Activated naive CD4-positive, alpha-beta T cell treated with anti-CD3 and anti-CD28 coated beads for 36 hours (primary cell): ENCODE data around the gene PLEKHN1. TPM values are rescaled to one million over a fixed set of nuclear protein-coding genes. Genes with fewer than 3 reads are reported as not detected.
"Not testable (repeated sequence)": the region's sequence is repeated elsewhere in the genome, so short reads cannot be mapped to it uniquely, and the experiment has no call there.

Experiments used
- CTCF ChIA-PET: fragments of 350-600 bp; sonication (Branson Sonifier 250); formaldehyde crosslinking; loops from one replicate; lab custom pipeline; 2021; ENCODE audit warnings: antibody characterized with exemption; lab: Charles Lee
- DNase-seq: peaks from one replicate; pipeline ENCODE4 v3.0.0-alpha.2; 2020
- H3K27ac Mint-ChIP-seq: one replicate; pipeline ENCODE4 v1.8.0; 2021; ENCODE audit warnings: mild to moderate bottlenecking, mixed read lengths
- H3K27me3 Mint-ChIP-seq: one replicate; pipeline ENCODE4 v1.8.0; 2021; ENCODE audit warnings: low read depth, mixed read lengths
- H3K36me3 Mint-ChIP-seq: one replicate; pipeline ENCODE4 v1.8.0; 2021; ENCODE audit warnings: low read depth, mixed read lengths
- H3K4me1 Mint-ChIP-seq: one replicate; pipeline ENCODE4 v1.8.0; 2021; ENCODE audit warnings: low read depth, mixed read lengths
- H3K4me3 Mint-ChIP-seq: one replicate; pipeline ENCODE4 v1.8.0; 2021; ENCODE audit warnings: mild to moderate bottlenecking, moderate library complexity, mixed read lengths
- H3K9me3 Mint-ChIP-seq: one replicate; pipeline ENCODE4 v1.8.0; 2021; ENCODE audit warnings: mixed read lengths
- intact Hi-C: fragments of 100-400 bp; cut with micrococcal nuclease; formaldehyde crosslinking; loops from one replicate; pipeline ENCODE4 v1.15.1; 2023
- total RNA-seq, 2 experiments: library from RNA; stranded (reverse); gene quantifications; one replicate each; pipeline ENCODE4 v1.2.3, GENCODE V29; 2021

PLEKHN1 gene
- total RNA-seq, 2 experiments from 2014 or later: 0.52 to 0.69 TPM

DNA sequence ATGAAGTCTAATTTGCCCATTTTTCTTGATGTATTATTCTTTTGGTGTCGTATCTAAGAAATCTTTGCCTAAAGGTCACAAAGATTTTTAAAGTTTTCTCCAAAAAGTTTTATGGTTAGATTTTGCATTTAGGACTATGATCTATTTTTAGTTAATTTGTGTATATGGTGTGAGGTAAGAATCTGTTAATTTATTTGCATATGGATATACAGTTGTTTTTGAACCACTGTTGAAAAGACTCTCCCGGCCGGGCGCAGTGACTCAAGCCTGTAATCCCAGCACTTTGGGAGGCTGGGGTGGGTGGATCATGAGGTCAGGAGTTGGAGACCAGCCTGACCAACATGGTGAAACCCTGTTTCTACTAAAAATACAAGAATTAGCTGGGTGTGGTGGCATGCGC, 21.8 kb downstream of the PLEKHN1 start:
- intact Hi-C loops, H3K4me3 Mint-ChIP-seq, DNase-seq, H3K36me3 Mint-ChIP-seq, CTCF ChIA-PET, H3K27ac Mint-ChIP-seq: not testable (repeated sequence)
- peaks cover 12% of the 10 kb centered on the region for H3K9me3 Mint-ChIP-seq
- H3K4me1 Mint-ChIP-seq: peaks cover 20% of the 10 kb centered on the region
- peaks cover 20% of the 10 kb centered on the region for H3K27me3 Mint-ChIP-seq

GRCh38 chr1:991275-991674, 25.0 kb downstream of the PLEKHN1 start:
- H3K27ac Mint-ChIP-seq, DNase-seq, intact Hi-C loops, H3K36me3 Mint-ChIP-seq, H3K4me3 Mint-ChIP-seq: not testable (repeated sequence)
- H3K9me3 Mint-ChIP-seq: peaks cover 12% of the 10 kb centered on the region
- peaks cover 19% of the 10 kb centered on the region for H3K27me3 Mint-ChIP-seq
- peaks cover 24% of the 10 kb centered on the region for H3K4me1 Mint-ChIP-seq
- CTCF ChIA-PET: interaction anchor here (1.6 kb wide), 1 partner anchor 22 kb away, joined by 4 read pairs; the partner anchor contains the start of gene ISG15

GRCh38 chr1:991895-992294, 25.6 kb downstream of the PLEKHN1 start:
- H3K27ac Mint-ChIP-seq: peak overlapping the region; percentile 72
- intact Hi-C loops: no loop called here
- no peak for DNase-seq
- CTCF ChIA-PET: interaction anchor here (0.6 to 1.7 kb wide), 6 partner anchors 9 to 196 kb away, joined by 3 to 6 read pairs (median 3); partner anchors contain the start of gene ISG15
- peaks cover 24% of the 10 kb centered on the region for H3K4me1 Mint-ChIP-seq
- H3K9me3 Mint-ChIP-seq: peaks cover 12% of the 10 kb centered on the region
- no peak overlapping the region for H3K4me3 Mint-ChIP-seq
- peaks cover 1% of the 10 kb centered on the region for H3K36me3 Mint-ChIP-seq
- peaks cover 19% of the 10 kb centered on the region for H3K27me3 Mint-ChIP-seq

- Mint-ChIP-seq H3K27ac (peak overlapping the region; percentile 85), H3K27me3 (peaks cover 21% of the 10 kb centered on the region), H3K9me3 (peaks cover 12% of the 10 kb centered on the region), H3K4me1 (peaks cover 24% of the 10 kb centered on the region), H3K36me3 (peaks cover 1% of the 10 kb centered on the region), H3K4me3 (no peak overlapping the region)
- peak; percentile 47 for DNase-seq
- CTCF ChIA-PET: interaction anchor here (0.6 to 1.7 kb wide), 7 partner anchors 9 to 284 kb away, joined by 3 to 6 read pairs (median 3); partner anchors contain the start of gene ISG15
- intact Hi-C loops: no loop called here
Measured at GRCh38 chr1:992362-992761, 26.1 kb downstream of the PLEKHN1 start.

- Mint-ChIP-seq H3K4me1 (peaks cover 24% of the 10 kb centered on the region), H3K27me3 (peaks cover 24% of the 10 kb centered on the region), H3K4me3 (no peak overlapping the region), H3K9me3 (peaks cover 12% of the 10 kb centered on the region), H3K27ac (no peak overlapping the region), H3K36me3 (peaks cover 1% of the 10 kb centered on the region)
- CTCF ChIA-PET: interaction anchor here (1.2 to 1.7 kb wide), 4 partner anchors 8 to 70 kb away, joined by 3 to 4 read pairs (median 3); no protein-coding TSS in a partner anchor
- intact Hi-C loops: no loop called here
- DNase-seq: no peak
Measured at GRCh38 chr1:993379-993995, 27.2 kb downstream of the PLEKHN1 start.

GRCh38 chr1:994546-994945, 28.3 kb downstream of the PLEKHN1 start:
- H3K27ac Mint-ChIP-seq, DNase-seq, H3K36me3 Mint-ChIP-seq, H3K4me3 Mint-ChIP-seq: not testable (repeated sequence)
- intact Hi-C loops: loop anchor here (2.0 kb wide), 1 partner anchor 18 kb away; the partner anchor contains the start of gene ISG15
- Mint-ChIP-seq H3K27me3 (peaks cover 18% of the 10 kb centered on the region), H3K4me1 (peaks cover 26% of the 10 kb centered on the region), H3K9me3 (peaks cover 12% of the 10 kb centered on the region)
- CTCF ChIA-PET: interaction anchor here (0.7 to 1.3 kb wide), 3 partner anchors 9 to 282 kb away, joined by 3 to 5 read pairs (median 3); no protein-coding TSS in a partner anchor

DNA sequence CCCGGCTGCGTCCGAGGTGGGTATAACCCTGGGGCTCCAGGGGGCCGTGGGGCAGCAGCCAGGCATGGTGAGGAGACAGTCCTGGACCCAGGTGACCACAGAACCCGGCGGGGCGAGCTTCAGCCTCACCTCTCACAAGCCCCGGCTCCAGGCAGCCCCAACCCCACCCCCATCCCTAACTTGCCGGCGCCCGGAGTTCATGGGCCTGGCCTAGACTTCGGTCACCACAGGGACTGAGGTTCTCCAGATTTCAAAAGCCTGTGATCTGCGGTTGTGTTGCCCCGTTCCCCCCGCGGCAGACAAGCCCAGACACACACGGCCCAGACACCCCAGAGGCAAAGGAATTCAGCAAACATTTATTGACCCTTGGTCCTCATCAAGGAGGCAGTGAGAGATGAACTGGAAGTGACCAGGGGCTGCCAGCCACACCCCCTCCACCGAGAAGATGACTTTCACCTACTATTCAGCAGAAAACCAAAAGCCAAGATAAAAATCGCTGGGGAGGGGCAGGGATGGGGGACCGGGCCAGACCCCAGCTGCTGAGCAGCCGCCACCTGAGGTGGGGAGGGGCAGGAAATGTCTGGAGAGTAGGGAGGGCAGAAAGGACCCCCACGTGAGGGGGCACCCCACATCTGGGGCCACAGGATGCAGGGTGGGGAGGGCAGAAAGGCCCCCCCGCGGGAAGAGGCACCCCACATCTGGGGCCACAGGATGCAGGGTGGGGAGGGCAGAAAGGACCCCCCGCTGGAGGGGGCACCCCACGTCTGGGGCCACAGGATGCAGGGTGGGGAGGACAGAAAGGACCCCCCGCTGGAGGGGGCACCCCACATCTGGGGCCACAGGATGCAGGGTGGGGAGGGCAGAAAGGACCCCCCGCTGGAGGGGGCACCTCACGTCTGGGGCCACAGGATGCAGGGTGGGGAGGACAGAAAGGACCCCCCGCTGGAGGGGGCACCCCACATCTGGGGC, 29.7 kb downstream of the PLEKHN1 start:
- Mint-ChIP-seq H3K36me3 (peaks cover 1% of the 10 kb centered on the region), H3K4me3 (no peak overlapping the region), H3K4me1 (peaks cover 29% of the 10 kb centered on the region), H3K27ac (no peak overlapping the region), H3K27me3 (peaks cover 22% of the 10 kb centered on the region), H3K9me3 (peaks cover 12% of the 10 kb centered on the region)
- CTCF ChIA-PET: interaction anchor here (1.2 kb wide), 1 partner anchor 13 kb away, joined by 3 read pairs; no protein-coding TSS in a partner anchor
- DNase-seq: no peak
- intact Hi-C loops: loop anchor here (2.0 kb wide), 1 partner anchor 17 kb away; the partner anchor contains the start of gene ISG15

GRCh38 chr1:996851-997712, 30.8 kb downstream of the PLEKHN1 start:
- intact Hi-C loops: no loop called here
- no peak for DNase-seq
- H3K36me3 Mint-ChIP-seq: peaks cover 1% of the 10 kb centered on the region
- CTCF ChIA-PET: interaction anchor here (0.7 to 1.3 kb wide), 2 partner anchors 13 to 17 kb away, joined by 3 to 7 read pairs; no protein-coding TSS in a partner anchor
- peaks cover 18% of the 10 kb centered on the region for H3K4me1 Mint-ChIP-seq
- peaks cover 8% of the 10 kb centered on the region for H3K9me3 Mint-ChIP-seq
- H3K27ac Mint-ChIP-seq: no peak overlapping the region
- H3K4me3 Mint-ChIP-seq: no peak overlapping the region
- H3K27me3 Mint-ChIP-seq: peaks cover 22% of the 10 kb centered on the region

GRCh38 chr1:997713-997992, 31.4 kb downstream of the PLEKHN1 start:
- intact Hi-C loops: no loop called here
- DNase-seq: no peak
- peaks cover 13% of the 10 kb centered on the region for H3K4me1 Mint-ChIP-seq
- CTCF ChIA-PET: interaction anchor here (0.7 to 1.3 kb wide), 2 partner anchors 14 to 17 kb away, joined by 3 to 7 read pairs; no protein-coding TSS in a partner anchor
- H3K27me3 Mint-ChIP-seq: peaks cover 22% of the 10 kb centered on the region
- H3K27ac Mint-ChIP-seq: no peak overlapping the region
- peaks cover 4% of the 10 kb centered on the region for H3K9me3 Mint-ChIP-seq
- H3K4me3 Mint-ChIP-seq: no peak overlapping the region
- no peaks in the 10 kb centered on the region for H3K36me3 Mint-ChIP-seq

- no peak overlapping the region for H3K4me3 Mint-ChIP-seq
- CTCF ChIA-PET: interaction anchor here (0.7 to 1.3 kb wide), 2 partner anchors 14 to 16 kb away, joined by 3 to 7 read pairs; no protein-coding TSS in a partner anchor
Measured at GRCh38 chr1:997993-998744, 31.9 kb downstream of the PLEKHN1 start.

GRCh38 chr1:998745-998994, 32.4 kb downstream of the PLEKHN1 start:
- H3K4me1 Mint-ChIP-seq: peaks cover 8% of the 10 kb centered on the region
- CTCF ChIA-PET: no interaction called here
- H3K9me3 Mint-ChIP-seq: no peaks in the 10 kb centered on the region
- no peak overlapping the region for H3K27ac Mint-ChIP-seq
- peaks cover 28% of the 10 kb centered on the region for H3K27me3 Mint-ChIP-seq
- no peak for DNase-seq
- intact Hi-C loops: no loop called here
- H3K36me3 Mint-ChIP-seq: no peaks in the 10 kb centered on the region
- H3K4me3 Mint-ChIP-seq: no peak overlapping the region

More at GRCh38 chr1:997993-998744, 31.9 kb downstream of the PLEKHN1 start:
- Mint-ChIP-seq H3K27me3 (peaks cover 24% of the 10 kb centered on the region), H3K27ac (no peak overlapping the region), H3K4me1 (peaks cover 8% of the 10 kb centered on the region), H3K9me3 (no peaks in the 10 kb centered on the region), H3K36me3 (no peaks in the 10 kb centered on the region)
- no peak for DNase-seq
- intact Hi-C loops: no loop called here
